PC-3 (cell line): ENCODE results near the gene FAM3B. TPM values are rescaled to one million over a fixed set of nuclear protein-coding genes. Genes with fewer than 3 reads are reported as not detected.

Source experiments
- ATAC-seq: fragments of 200-7000 bp; cut with Tn5 transposase; 2 replicates; pipeline ENCODE4 v1.9.1; 2020; ENCODE audit warnings: mild to moderate bottlenecking, moderate library complexity
- BruUV-seq: library from RNA; stranded (reverse); fragments of 400-500 nt; replicated peaks from 2 replicates; lab custom pipeline; 2021; lab: Mats Ljungman, UMichigan
- CTCF ChIA-PET: fragments of 300-600 bp; sonication (Branson Sonifier 250); formaldehyde crosslinking; loops from one replicate; lab custom pipeline; 2022; ENCODE audit warnings: antibody characterized with exemption; lab: Charles Lee
- POLR2A ChIA-PET: fragments of 300-600 bp; sonication (Branson Sonifier 250); formaldehyde crosslinking; loops from one replicate; lab custom pipeline; 2022; ENCODE audit warnings: antibody characterized with exemption; ENCODE audit not compliant: unreplicated experiment; lab: Charles Lee
- DNase-seq: peaks from one replicate; pipeline ENCODE4 v3.0.0-alpha.2; 2015
- H2AFZ ChIP-seq: fragments of 300-600 bp; sonication (generic); 2 replicates; pipeline ENCODE4 v1.6.0; 2016; ENCODE audit warnings: antibody characterized with exemption, low read length
- H3F3A ChIP-seq: fragments of 300-600 bp; sonication (generic); one replicate; pipeline ENCODE4 v1.6.0; 2017; ENCODE audit warnings: antibody characterized with exemption, low read length, control low read depth, mild to moderate bottlenecking; ENCODE audit not compliant: unreplicated experiment
- H3K27ac ChIP-seq: fragments of 300-600 bp; sonication (generic); 2 replicates; pipeline ENCODE4 v1.5.1; 2016; ENCODE audit warnings: mild to moderate bottlenecking, low read length
- H3K27me3 ChIP-seq: fragments of 300-600 bp; sonication (generic); 2 replicates; pipeline ENCODE4 v1.6.1; 2016; ENCODE audit warnings: low read length, mixed read lengths
- H3K36me3 ChIP-seq: fragments of 300-600 bp; sonication (generic); 2 replicates; pipeline ENCODE4 v1.6.1; 2016; ENCODE audit warnings: low read depth, mixed run types, low read length, mixed read lengths
- H3K4me1 ChIP-seq: fragments of 300-600 bp; sonication (generic); 2 replicates; pipeline ENCODE4 v1.5.1; 2016; ENCODE audit warnings: low read length; ENCODE audit not compliant: insufficient read depth
- H3K4me2 ChIP-seq: fragments of 300-600 bp; sonication (generic); 2 replicates; pipeline ENCODE4 v1.6.0; 2016; ENCODE audit warnings: low read length
- H3K4me3 ChIP-seq: fragments of 300-600 bp; sonication (generic); 2 replicates; pipeline ENCODE4 v1.5.1; 2016; ENCODE audit warnings: mild to moderate bottlenecking, low read length, mixed read lengths
- H3K79me2 ChIP-seq: fragments of 300-600 bp; sonication (generic); 2 replicates; pipeline ENCODE4 v1.6.1; 2017; ENCODE audit warnings: low read length, mixed read lengths
- H3K9ac ChIP-seq: fragments of 300-600 bp; sonication (generic); 2 replicates; pipeline ENCODE4 v1.6.0; 2016; ENCODE audit warnings: mild to moderate bottlenecking, low read length
- H3K9me2 ChIP-seq: fragments of 300-600 bp; sonication (generic); replicated peaks from 2 replicates; pipeline ENCODE4 v1.6.1; 2016; ENCODE audit warnings: mixed run types, low read length, mixed read lengths
- H3K9me3 ChIP-seq: fragments of 300-600 bp; sonication (generic); 2 replicates; pipeline ENCODE4 v1.6.1; 2016; ENCODE audit warnings: low read length, mixed read lengths
- H4K20me1 ChIP-seq: fragments of 300-600 bp; sonication (generic); 2 replicates; pipeline ENCODE4 v1.6.1; 2016; ENCODE audit warnings: low read length, mixed read lengths
- CTCF ChIP-seq: fragments of 300-600 bp; sonication (generic); conservative IDR thresholded peaks from 2 replicates; pipeline ENCODE4 v1.5.1; 2017; ENCODE audit warnings: antibody characterized with exemption, low read depth, mild to moderate bottlenecking, low read length
- EZH2 ChIP-seq: fragments of 300-600 bp; sonication (generic); IDR thresholded peaks from one replicate; pipeline ENCODE4 v1.6.1; 2017; ENCODE audit warnings: antibody characterized with exemption, mild to moderate bottlenecking, low read length; ENCODE audit not compliant: unreplicated experiment
- EZH2phosphoT487 ChIP-seq: fragments of 300-600 bp; sonication (generic); IDR thresholded peaks from 2 replicates; pipeline ENCODE4 v1.6.1; 2018; ENCODE audit warnings: mild to moderate bottlenecking, antibody characterized with exemption, low read length, borderline replicate concordance
- intact Hi-C: fragments of 100-400 bp; cut with micrococcal nuclease; formaldehyde crosslinking; loops from 2 replicates; pipeline ENCODE4 v1.9.0; 2023
- total RNA-seq: library from RNA; depleted of rRNA; stranded (reverse); fragments of >200 nt; gene quantifications from 2 replicates; pipeline ENCODE4 v1.2.3, GENCODE V29; 2014

The FAM3B gene
- total RNA-seq, 1 experiment from 2014 or later = not detected

DNA sequence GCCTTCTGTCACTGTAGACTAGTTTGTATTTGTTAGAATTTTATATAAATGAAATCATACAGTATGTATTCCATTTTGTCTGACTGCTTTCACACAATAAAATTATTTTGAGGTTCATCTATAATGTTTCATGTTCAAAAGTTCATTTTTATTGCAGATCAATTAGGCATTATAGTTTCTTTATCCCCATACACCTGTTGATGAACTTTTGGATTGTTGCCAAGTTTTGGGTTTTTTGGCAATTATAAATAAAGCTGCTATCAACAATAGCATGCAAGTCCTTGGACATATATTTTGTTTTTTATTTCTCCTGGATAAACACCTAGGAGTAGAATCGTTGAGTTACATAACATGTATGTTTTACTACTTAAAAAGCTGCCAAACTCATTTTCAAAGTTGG lies 47.1 kb upstream of the FAM3B start:
- no peak for DNase-seq
- no peaks in the 10 kb centered on the region for H3K9me2 ChIP-seq
- H3K4me2 ChIP-seq = no peak overlapping the region
- no peak overlapping the region for H2AFZ ChIP-seq
- no peaks in the 10 kb centered on the region for H3K9me3 ChIP-seq
- no peaks in the 10 kb centered on the region for H3K27me3 ChIP-seq
- intact Hi-C loops = no loop called here
- no peak overlapping the region for H3K9ac ChIP-seq
- no peaks in the 10 kb centered on the region for H3F3A ChIP-seq
- no peak for ATAC-seq
- peaks cover 10% of the 10 kb centered on the region; the same call in 1 of the 2 replicates for H3K36me3 ChIP-seq
- H3K79me2 ChIP-seq = no peaks in the 10 kb centered on the region
- TF ChIP-seq EZH2 = no peak
- no peak for TF ChIP-seq CTCF
- no peak for TF ChIP-seq EZH2phosphoT487
- no peaks in the 10 kb centered on the region for H3K4me1 ChIP-seq
- no peak overlapping the region for H3K27ac ChIP-seq
- H4K20me1 ChIP-seq = no peaks in the 10 kb centered on the region
- BruUV-seq = no TSS peak
- CTCF ChIA-PET = no interaction called here
- no peak overlapping the region for H3K4me3 ChIP-seq
- POLR2A ChIA-PET = no interaction called here

DNA sequence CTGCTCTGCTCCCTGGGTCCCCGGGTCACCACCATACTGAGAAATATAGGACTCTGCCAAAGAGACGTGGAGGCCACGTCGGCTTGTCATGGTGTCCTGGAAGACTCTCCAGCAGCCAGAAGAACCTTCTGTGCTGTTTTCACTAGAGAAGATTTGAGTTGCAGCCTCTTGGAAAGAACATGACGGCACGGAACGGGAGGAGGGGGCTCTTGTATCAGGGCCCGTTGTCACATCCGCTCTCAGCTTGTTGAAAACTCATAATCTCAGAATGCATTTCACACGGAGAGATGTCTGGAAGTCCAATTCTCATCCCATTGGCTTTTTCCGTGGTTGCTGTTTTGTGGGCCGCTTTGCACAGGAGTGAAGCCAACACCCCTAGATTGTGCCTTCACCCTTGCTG lies 39.4 kb upstream of the FAM3B start:
- Histone ChIP-seq H3K9me3 (no peaks in the 10 kb centered on the region), H3F3A (no peaks in the 10 kb centered on the region), H3K4me1 (no peaks in the 10 kb centered on the region), H3K27ac (no peak overlapping the region), H3K9me2 (no peaks in the 10 kb centered on the region), H3K79me2 (no peaks in the 10 kb centered on the region), H4K20me1 (no peaks in the 10 kb centered on the region), H3K4me2 (no peak overlapping the region), H3K27me3 (no peaks in the 10 kb centered on the region), H3K4me3 (no peak overlapping the region), H2AFZ (no peak overlapping the region), H3K9ac (no peak overlapping the region), H3K36me3 (no peaks in the 10 kb centered on the region; the same call in 1 of the 2 replicates)
- ChIA-PET CTCF (no interaction called here), POLR2A (no interaction called here)
- no TSS peak for BruUV-seq
- ATAC-seq = no peak
- no peak for DNase-seq
- intact Hi-C loops = no loop called here
- TF ChIP-seq CTCF (no peak), EZH2 (no peak), EZH2phosphoT487 (no peak)

DNA sequence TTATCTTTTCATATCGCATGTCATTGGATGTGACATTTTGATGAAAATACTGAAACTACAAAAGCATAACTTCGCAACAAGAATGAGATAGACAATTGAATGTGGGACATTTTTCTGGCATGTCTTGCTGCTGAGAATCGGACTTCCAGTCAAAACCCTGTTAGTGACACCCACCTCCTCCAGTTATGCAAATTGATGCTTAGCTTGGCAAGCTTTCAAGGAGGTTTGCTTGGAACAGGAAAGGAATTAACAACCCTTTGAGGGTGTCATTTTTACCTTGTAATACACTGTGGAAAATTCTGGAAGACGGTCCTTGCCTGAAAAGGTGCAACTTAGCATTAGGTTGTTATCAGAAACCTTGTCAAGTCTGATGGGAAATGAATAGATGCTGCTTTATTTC lies 38.8 kb upstream of the FAM3B start:
- intact Hi-C loops = no loop called here
- ATAC-seq = no peak

More for the DNA sequence above, 38.8 kb upstream of the FAM3B start:
- Histone ChIP-seq H4K20me1 (no peaks in the 10 kb centered on the region), H3K9me2 (no peaks in the 10 kb centered on the region), H3K4me2 (no peak overlapping the region), H3K36me3 (no peaks in the 10 kb centered on the region; the same call in 1 of the 2 replicates), H3F3A (no peaks in the 10 kb centered on the region), H3K27me3 (no peaks in the 10 kb centered on the region), H3K79me2 (no peaks in the 10 kb centered on the region), H3K27ac (no peak overlapping the region), H3K9ac (no peak overlapping the region), H2AFZ (no peak overlapping the region), H3K4me1 (no peaks in the 10 kb centered on the region), H3K9me3 (no peaks in the 10 kb centered on the region), H3K4me3 (no peak overlapping the region)
- BruUV-seq = no TSS peak
- no peak for DNase-seq
- CTCF ChIA-PET = no interaction called here
- TF ChIP-seq EZH2 (no peak), EZH2phosphoT487 (no peak), CTCF (no peak)
- POLR2A ChIA-PET = no interaction called here
